CD8-positive, alpha-beta memory T cell (primary cell): ENCODE data around the gene BZW2. TPM values are rescaled to one million over a fixed set of nuclear protein-coding genes. Genes with fewer than 3 reads are reported as not detected.

Experiments used
- CTCF ChIA-PET: fragments of 350-600 bp; sonication (Branson Sonifier 250); formaldehyde crosslinking; loops from one replicate; lab custom pipeline; 2021; ENCODE audit warnings: antibody characterized with exemption; lab: Charles Lee
- POLR2A ChIA-PET: fragments of 350-600 bp; sonication (Branson Sonifier 250); formaldehyde crosslinking; loops from one replicate; lab custom pipeline; 2021; ENCODE audit warnings: antibody characterized with exemption; lab: Charles Lee
- DNase-seq, 5 donors: peaks; one replicate each; pipeline versions ENCODE4 v3.0.0 to v3.0.0-alpha.2; 2020 to 2022; ENCODE audit warnings: mixed read lengths in 1 of 5
- H3K27ac ChIP-seq: one replicate; pipeline ENCODE4 v1.7.0; 2013; ENCODE audit warnings: low read depth, mild to moderate bottlenecking, low read length, moderate library complexity
- H3K27me3 ChIP-seq: 2 replicates; pipeline ENCODE4 v1.7.0; 2013; ENCODE audit warnings: low read length, mild to moderate bottlenecking; ENCODE audit not compliant: insufficient read depth, poor library complexity, severe bottlenecking
- H3K36me3 ChIP-seq: 2 replicates; pipeline ENCODE4 v1.7.0; 2013; ENCODE audit warnings: mild to moderate bottlenecking, low read length, moderate library complexity; ENCODE audit not compliant: insufficient read depth
- H3K4me1 ChIP-seq: 2 replicates; pipeline ENCODE4 v1.7.0; 2013; ENCODE audit warnings: mild to moderate bottlenecking, low read length, moderate library complexity; ENCODE audit not compliant: insufficient read depth
- H3K4me3 ChIP-seq: 2 replicates; pipeline ENCODE4 v1.7.0; 2013; ENCODE audit warnings: mild to moderate bottlenecking, low read length
- H3K9me3 ChIP-seq: 2 replicates; pipeline ENCODE4 v1.7.0; 2013; ENCODE audit warnings: mild to moderate bottlenecking, low read length
- H3K27ac Mint-ChIP-seq, 8 donors: one replicate each; pipeline ENCODE4 v1.8.0; 2020 to 2021; ENCODE audit warnings: mixed read lengths in 8 of 8, mild to moderate bottlenecking in 6 of 8, inconsistent platforms in 3 of 8, moderate library complexity in 3 of 8
- H3K27me3 Mint-ChIP-seq, 2 donors: one replicate each; pipeline ENCODE4 v1.8.0; 2020 to 2021; ENCODE audit warnings: mixed read lengths in 2 of 2, mild to moderate bottlenecking in 1 of 2, moderate library complexity in 1 of 2
- H3K36me3 Mint-ChIP-seq, 3 donors: one replicate each; pipeline ENCODE4 v1.8.0; 2020 to 2021; ENCODE audit warnings: mixed read lengths in 3 of 3, inconsistent platforms in 1 of 3, mild to moderate bottlenecking in 1 of 3
- H3K4me1 Mint-ChIP-seq, 3 donors: one replicate each; pipeline ENCODE4 v1.8.0; 2020 to 2021; ENCODE audit warnings: mixed read lengths in 3 of 3, inconsistent platforms in 1 of 3, mild to moderate bottlenecking in 1 of 3
- H3K4me3 Mint-ChIP-seq, 7 donors: one replicate each; pipeline ENCODE4 v1.8.0; 2020 to 2021; ENCODE audit warnings: mixed read lengths in 7 of 7, mild to moderate bottlenecking in 6 of 7, moderate library complexity in 4 of 7, inconsistent platforms in 2 of 7
- H3K9me3 Mint-ChIP-seq, 5 donors: one replicate each; pipeline ENCODE4 v1.8.0; 2020 to 2022; ENCODE audit warnings: mixed read lengths in 5 of 5, mild to moderate bottlenecking in 3 of 5, moderate library complexity in 2 of 5, inconsistent platforms in 1 of 5
- polyA plus RNA-seq: library from polyadenylated mRNA; unstranded; fragments of 300-500 nt; fragmentation: Illumina TruSeq; gene quantifications from one replicate; pipeline ENCODE4 v1.2.3, GENCODE V29; 2021
- total RNA-seq, 2 experiments: library from RNA; stranded (reverse); gene quantifications; one replicate each; pipeline ENCODE4 v1.2.3, GENCODE V29; 2021

BZW2 gene
- total and polyA plus RNA-seq, 3 experiments from 2014 or later = 52.9 to 136 (median 128) TPM

- H3K9me3 ChIP-seq = no peaks in the 10 kb centered on the region
- H3K27ac Mint-ChIP-seq = no peak within 1 kb of the TSS
- H3K4me3 ChIP-seq = peak within 1 kb of the TSS; percentile 42
- H3K4me1 ChIP-seq = no peaks in the 10 kb centered on the region
- peaks cover 0 to 4% (median 0%) of the 10 kb centered on the region in 3 donors for H3K36me3 Mint-ChIP-seq
- DNase-seq = peak in 4 of 5 donors; percentile 34 to 59 (median 37)
- ChIA-PET CTCF (interaction anchor here (1.0 kb wide), 1 partner anchor 8 kb away, joined by 4 read pairs; no protein-coding TSS in a partner anchor), POLR2A (no interaction called here)
- no peaks in the 10 kb centered on the region for H3K9me3 Mint-ChIP-seq
- H3K36me3 ChIP-seq = no peaks in the 10 kb centered on the region
- peak within 1 kb of the TSS; percentile 44 for H3K27ac ChIP-seq
- H3K4me3 Mint-ChIP-seq = peak within 1 kb of the TSS; percentile 72 to 86 (median 81)
- peaks cover 22 to 32% of the 10 kb centered on the region in 2 donors for H3K27me3 Mint-ChIP-seq
- peaks cover 6% of the 10 kb centered on the region for H3K27me3 ChIP-seq
- H3K4me1 Mint-ChIP-seq = peaks cover 7 to 16% (median 15%) of the 10 kb centered on the region in 3 donors
These were observed 107.3 kb downstream of the BZW2 start, which contains the start of gene TSPAN13 for GRCh38 chr7:16753102-16753931. TSS of gene TSPAN13 (plus strand) at chr7:16753755. CDS start at chr7:16753968, 213 bp downstream.

GRCh38 chr7:16753932-16754855, 108.2 kb downstream of the BZW2 start:
- ChIA-PET POLR2A (no interaction called here), CTCF (interaction anchor here (1.0 kb wide), 1 partner anchor 9 kb away, joined by 4 read pairs; no protein-coding TSS in a partner anchor)
- Mint-ChIP-seq H3K4me3 (peak overlapping the region; percentile 72 to 86 (median 81)), H3K9me3 (no peaks in the 10 kb centered on the region), H3K27ac (no peak overlapping the region), H3K27me3 (peaks cover 26 to 32% of the 10 kb centered on the region in 2 donors), H3K4me1 (peaks cover 9 to 16% (median 15%) of the 10 kb centered on the region in 3 donors), H3K36me3 (peaks cover 0 to 4% (median 0%) of the 10 kb centered on the region in 3 donors)
- no peak for DNase-seq
- H3K36me3 ChIP-seq = no peaks in the 10 kb centered on the region
- peaks cover 6% of the 10 kb centered on the region for H3K27me3 ChIP-seq
- no peak overlapping the region for H3K27ac ChIP-seq
- no peaks in the 10 kb centered on the region for H3K4me1 ChIP-seq
- H3K4me3 ChIP-seq = peak overlapping the region; percentile 42
- H3K9me3 ChIP-seq = no peaks in the 10 kb centered on the region

- Histone ChIP-seq H3K36me3 (no peaks in the 10 kb centered on the region), H3K9me3 (no peaks in the 10 kb centered on the region), H3K4me1 (no peaks in the 10 kb centered on the region), H3K4me3 (no peak overlapping the region), H3K27ac (no peak overlapping the region), H3K27me3 (peaks cover 6% of the 10 kb centered on the region)
- Mint-ChIP-seq H3K9me3 (peaks cover 0 to 3% (median 0%) of the 10 kb centered on the region in 5 donors), H3K27ac (peak overlapping the region in 1 of 8 donors; percentile 17), H3K27me3 (peaks cover 28 to 32% of the 10 kb centered on the region in 2 donors), H3K36me3 (peaks cover 0 to 4% (median 0%) of the 10 kb centered on the region in 3 donors), H3K4me3 (peak overlapping the region; percentile 72 to 86 (median 81)), H3K4me1 (peaks cover 9 to 16% (median 15%) of the 10 kb centered on the region in 3 donors)
- no peak for DNase-seq
- ChIA-PET POLR2A (no interaction called here), CTCF (no interaction called here)
These were observed 108.9 kb downstream of the BZW2 start for GRCh38 chr7:16754856-16755317.

GRCh38 chr7:16755397-16755796, 109.4 kb downstream of the BZW2 start:
- H3K9me3 Mint-ChIP-seq = peaks cover 0 to 3% (median 0%) of the 10 kb centered on the region in 5 donors
- peaks cover 9 to 16% (median 15%) of the 10 kb centered on the region in 3 donors for H3K4me1 Mint-ChIP-seq
- peaks cover 0 to 4% (median 0%) of the 10 kb centered on the region in 3 donors for H3K36me3 Mint-ChIP-seq
- Histone ChIP-seq H3K4me1 (no peaks in the 10 kb centered on the region), H3K36me3 (no peaks in the 10 kb centered on the region), H3K27ac (no peak overlapping the region), H3K9me3 (no peaks in the 10 kb centered on the region), H3K4me3 (no peak overlapping the region), H3K27me3 (peaks cover 6% of the 10 kb centered on the region)
- DNase-seq = no peak
- POLR2A ChIA-PET = no interaction called here
- H3K27me3 Mint-ChIP-seq = peaks cover 27 to 32% of the 10 kb centered on the region in 2 donors
- H3K27ac Mint-ChIP-seq = no peak overlapping the region
- CTCF ChIA-PET = no interaction called here
- H3K4me3 Mint-ChIP-seq = peak overlapping the region in 3 of 7 donors; percentile 72 to 86 (median 84)

Other genes with a start within 250 kb of the BZW2 start
- gene CRPPA, start 224.6 kb upstream of the BZW2 start, total RNA-seq = 1 to 10 TPM; 1.6 to 1.8 TPM
- 0.32 TPM for gene CRPPA, start 224.6 kb upstream of the BZW2 start, polyA plus RNA-seq
- gene SOSTDC1, start 180.4 kb upstream of the BZW2 start, total RNA-seq = not detected
- not detected for gene SOSTDC1, start 180.4 kb upstream of the BZW2 start, polyA plus RNA-seq
- not detected for gene LRRC72, start 119.4 kb upstream of the BZW2 start, total RNA-seq
- gene LRRC72, start 119.4 kb upstream of the BZW2 start, polyA plus RNA-seq = not detected
- 10 to 100 TPM; 10.7 to 10.9 TPM for gene ANKMY2, start 427 bp upstream of the BZW2 start, total RNA-seq
- 20.1 TPM for gene ANKMY2, start 427 bp upstream of the BZW2 start, polyA plus RNA-seq
- gene TSPAN13, start 107.6 kb downstream of the BZW2 start, total RNA-seq = under 1 TPM; 0.66 to 0.97 TPM
- gene TSPAN13, start 107.6 kb downstream of the BZW2 start, polyA plus RNA-seq = not detected
- gene AGR2, start 158.8 kb downstream of the BZW2 start, total RNA-seq = not detected
- not detected for gene AGR2, start 158.8 kb downstream of the BZW2 start, polyA plus RNA-seq
- not detected for gene AGR3, start 235.8 kb downstream of the BZW2 start, total RNA-seq
- not detected for gene AGR3, start 235.8 kb downstream of the BZW2 start, polyA plus RNA-seq